ENCODE measurements around the gene ETS2. TPM values are rescaled to one million over a fixed set of nuclear protein-coding genes. Genes with fewer than 3 reads are reported as not detected.

Gene ETS2
- total RNA-seq, 2 donors from 2014 or later = 98.4 to 102 TPM

GRCh38 chr21:38841472-38841871 is 35.7 kb downstream of the ETS2 start:
- Histone ChIP-seq H3K9ac (ENCODE audit: extremely low read depth, low read length, poor library complexity, severe bottlenecking) (no peak overlapping the region), H3K4me3 (ENCODE audit: low read length) (no peak overlapping the region), H3K36me3 (ENCODE audit: control insufficient read depth, insufficient read depth, low read length) (no peaks in the 10 kb centered on the region), H3K27ac (ENCODE audit: low read depth, low read length) (no peak overlapping the region), H3K4me1 (ENCODE audit: control insufficient read depth, insufficient read depth, low read length) (no peaks in the 10 kb centered on the region), H3K27me3 (ENCODE audit: control insufficient read depth, insufficient read depth, low read length, poor library complexity, severe bottlenecking) (no peaks in the 10 kb centered on the region), H3K9me3 (ENCODE audit: control insufficient read depth, low read length) (no peaks in the 10 kb centered on the region)
- H3K9me3 Mint-ChIP-seq = peaks cover 6% of the 10 kb centered on the region
- no peaks in the 10 kb centered on the region for H3K36me3 Mint-ChIP-seq (ENCODE audit: low read depth)
- H3K4me3 Mint-ChIP-seq = no peak overlapping the region
- H3K4me1 Mint-ChIP-seq = no peaks in the 10 kb centered on the region
- WGBS, 2 experiments (ENCODE audit: insufficient coverage in 1 of 2, insufficient read length in 1 of 2) = 94% methylated on average over 2 of the region's 2 CpGs
- DNase-seq = no peak
- TF ChIP-seq CTCF (conservative IDR thresholded peaks at IDR 0.05) = no peak
- no peak overlapping the region for H3K27ac Mint-ChIP-seq
- no peaks in the 10 kb centered on the region for H3K27me3 Mint-ChIP-seq (ENCODE audit: insufficient read depth)

- H3K9me3 Mint-ChIP-seq = peaks cover 6% of the 10 kb centered on the region
- 70 to 100% methylated on average over 1 to 4 of the region's 4 CpGs for WGBS, 2 experiments (ENCODE audit: insufficient coverage in 1 of 2, insufficient read length in 1 of 2)
- Histone ChIP-seq H3K27ac (ENCODE audit: low read depth, low read length) (no peak overlapping the region), H3K36me3 (ENCODE audit: control insufficient read depth, insufficient read depth, low read length) (no peaks in the 10 kb centered on the region), H3K9me3 (ENCODE audit: control insufficient read depth, low read length) (no peaks in the 10 kb centered on the region), H3K27me3 (ENCODE audit: control insufficient read depth, insufficient read depth, low read length, poor library complexity, severe bottlenecking) (no peaks in the 10 kb centered on the region), H3K4me1 (ENCODE audit: control insufficient read depth, insufficient read depth, low read length) (no peaks in the 10 kb centered on the region), H3K9ac (ENCODE audit: extremely low read depth, low read length, poor library complexity, severe bottlenecking) (no peak overlapping the region), H3K4me3 (ENCODE audit: low read length) (no peak overlapping the region)
- no peak overlapping the region for H3K27ac Mint-ChIP-seq
- no peaks in the 10 kb centered on the region for H3K4me1 Mint-ChIP-seq
- H3K36me3 Mint-ChIP-seq (ENCODE audit: low read depth) = no peaks in the 10 kb centered on the region
- DNase-seq = no peak
- no peak overlapping the region for H3K4me3 Mint-ChIP-seq
- no peak for TF ChIP-seq CTCF (conservative IDR thresholded peaks at IDR 0.05)
- H3K27me3 Mint-ChIP-seq (ENCODE audit: insufficient read depth) = no peaks in the 10 kb centered on the region
Observed at GRCh38 chr21:38842079-38842478, 36.4 kb downstream of the ETS2 start.

GRCh38 chr21:38843379-38843778 is 37.6 kb downstream of the ETS2 start:
- peaks cover 6% of the 10 kb centered on the region for H3K9me3 Mint-ChIP-seq
- Histone ChIP-seq H3K4me1 (ENCODE audit: control insufficient read depth, insufficient read depth, low read length) (no peaks in the 10 kb centered on the region), H3K4me3 (ENCODE audit: low read length) (no peak overlapping the region), H3K27me3 (ENCODE audit: control insufficient read depth, insufficient read depth, low read length, poor library complexity, severe bottlenecking) (no peaks in the 10 kb centered on the region), H3K9ac (ENCODE audit: extremely low read depth, low read length, poor library complexity, severe bottlenecking) (no peak overlapping the region), H3K27ac (ENCODE audit: low read depth, low read length) (no peak overlapping the region), H3K9me3 (ENCODE audit: control insufficient read depth, low read length) (no peaks in the 10 kb centered on the region), H3K36me3 (ENCODE audit: control insufficient read depth, insufficient read depth, low read length) (no peaks in the 10 kb centered on the region)
- DNase-seq = no peak
- peaks cover 3% of the 10 kb centered on the region for H3K4me1 Mint-ChIP-seq
- H3K36me3 Mint-ChIP-seq (ENCODE audit: low read depth) = no peaks in the 10 kb centered on the region
- no peak for TF ChIP-seq CTCF (conservative IDR thresholded peaks at IDR 0.05)
- no peak overlapping the region for H3K27ac Mint-ChIP-seq
- WGBS, 2 experiments (ENCODE audit: insufficient coverage in 1 of 2, insufficient read length in 1 of 2) = 91 to 97% methylated on average over 4 to 5 of the region's 5 CpGs
- H3K27me3 Mint-ChIP-seq (ENCODE audit: insufficient read depth) = no peaks in the 10 kb centered on the region
- no peak overlapping the region for H3K4me3 Mint-ChIP-seq

All from endodermal cell (in vitro differentiated cells).